Midbrain (tissue), 1 donor: ENCODE results near the gene BLOC1S1.

ENCODE experiments used
- DNase-seq: peaks from one replicate; lab custom pipeline; 2025; lab: John Stamatoyannopoulos, UW

BLOC1S1 gene

DNA sequence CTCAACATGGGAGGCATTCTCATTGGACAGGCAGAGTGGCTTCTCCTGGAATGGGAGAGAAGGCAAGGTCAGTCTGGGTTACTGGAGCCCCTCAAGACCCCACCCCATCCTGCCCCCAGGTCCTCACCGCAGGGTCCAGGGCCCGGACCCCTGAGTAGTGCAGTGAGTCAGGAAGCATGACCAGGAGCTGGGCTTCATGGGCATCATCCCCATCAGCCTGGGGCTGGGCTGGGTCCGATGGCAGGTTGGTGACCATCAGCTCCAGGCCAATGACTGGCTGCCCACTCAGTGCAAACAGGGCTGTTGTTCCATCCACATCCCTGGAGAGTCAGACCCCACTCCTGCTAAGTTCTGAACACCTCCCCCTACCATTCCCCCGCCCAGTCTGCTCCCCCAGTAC is 21.2 kb upstream of the BLOC1S1 start:
- DNase-seq: no peak

DNA sequence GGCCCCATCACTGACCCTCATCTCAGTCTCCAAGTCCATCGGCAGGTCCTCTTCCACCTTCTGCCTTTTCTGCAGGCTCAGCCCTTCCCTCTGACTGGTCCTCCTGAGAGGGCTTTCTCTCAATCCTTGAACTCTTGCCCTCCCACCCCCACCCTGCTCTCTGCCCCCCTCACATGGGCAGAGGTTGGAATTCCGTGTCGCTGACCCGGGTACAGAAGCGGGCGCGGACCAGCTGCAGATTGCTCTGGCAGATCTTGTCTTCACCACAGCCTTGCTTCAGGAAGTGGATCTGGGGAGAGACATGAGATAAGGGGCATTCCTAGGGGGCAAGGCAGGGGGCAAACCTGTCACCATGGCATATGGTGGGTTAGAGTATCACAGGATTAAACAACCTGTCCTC is 20.5 kb upstream of the BLOC1S1 start:
- no peak for DNase-seq

DNA sequence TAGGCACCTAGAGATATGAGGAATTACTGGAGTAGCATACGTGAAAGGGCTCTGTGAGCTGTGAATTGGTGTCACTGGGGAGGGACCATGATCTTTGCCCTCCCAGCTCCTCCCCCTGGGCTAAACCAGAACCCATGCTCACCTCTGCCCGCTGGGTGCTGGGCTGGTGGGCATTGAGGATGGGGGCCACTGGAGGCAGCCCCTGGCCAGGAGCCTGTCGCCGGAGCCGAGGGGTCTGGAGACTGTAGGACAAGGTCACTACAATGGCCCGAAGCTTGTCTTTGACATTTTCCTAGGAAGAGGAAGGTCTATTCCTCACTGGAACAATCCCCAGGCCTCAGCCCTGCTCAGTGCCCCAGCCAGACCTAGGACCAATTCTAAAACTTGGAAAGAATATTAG is 19.7 kb upstream of the BLOC1S1 start:
- no peak for DNase-seq

DNA sequence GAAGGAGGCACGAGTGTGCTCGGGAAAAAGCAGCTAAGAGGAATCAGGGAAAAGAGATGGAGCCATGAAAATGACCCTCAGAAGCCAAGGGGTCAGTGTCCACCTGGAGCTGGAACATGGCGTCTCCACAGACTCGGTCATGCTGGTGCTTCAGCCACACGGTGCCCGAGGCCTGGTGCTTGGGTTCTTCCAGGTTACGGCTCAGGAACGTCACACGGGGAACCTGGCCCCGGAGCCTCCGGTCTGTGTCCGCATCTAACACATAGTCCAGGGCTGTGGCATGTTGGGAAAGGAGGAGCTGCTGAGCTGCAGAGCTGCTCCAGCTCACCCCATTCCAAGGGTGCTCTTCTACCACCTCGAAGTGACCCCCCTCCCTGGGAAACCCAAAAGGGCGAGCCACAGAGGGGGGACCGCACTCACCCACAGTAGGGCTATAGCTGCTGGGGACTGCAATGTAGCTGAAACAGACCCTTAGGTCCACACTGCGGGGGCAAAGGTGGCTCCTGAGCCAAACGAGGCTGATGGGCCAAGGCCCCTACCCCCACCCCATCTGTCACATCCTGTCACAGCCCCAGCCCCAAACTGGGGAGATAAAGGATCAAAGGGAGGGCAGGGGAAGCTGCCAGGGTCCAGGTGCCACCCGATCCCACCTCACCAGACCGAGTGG is 18.9 kb upstream of the BLOC1S1 start:
- no peak for DNase-seq

DNA sequence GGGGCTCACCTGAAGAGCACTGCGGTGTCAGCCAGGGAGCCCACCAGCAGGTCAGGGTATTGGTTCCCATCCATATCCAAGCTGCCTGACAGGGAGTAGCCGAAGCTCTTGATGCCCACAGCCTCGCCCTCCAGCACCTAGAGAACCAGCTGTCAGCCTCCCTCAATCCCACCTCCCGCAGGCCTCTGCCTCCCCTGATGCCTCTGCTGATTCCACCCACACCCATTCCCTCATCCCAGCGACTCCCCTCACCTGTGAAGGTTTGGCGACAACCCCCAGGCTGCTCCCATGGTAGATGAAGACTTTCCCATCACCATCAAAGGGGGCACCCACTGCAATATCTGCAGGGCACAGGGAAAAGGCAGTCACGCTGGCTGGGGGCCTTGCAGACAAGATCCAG is 18.2 kb upstream of the BLOC1S1 start:
- DNase-seq: no peak

DNA sequence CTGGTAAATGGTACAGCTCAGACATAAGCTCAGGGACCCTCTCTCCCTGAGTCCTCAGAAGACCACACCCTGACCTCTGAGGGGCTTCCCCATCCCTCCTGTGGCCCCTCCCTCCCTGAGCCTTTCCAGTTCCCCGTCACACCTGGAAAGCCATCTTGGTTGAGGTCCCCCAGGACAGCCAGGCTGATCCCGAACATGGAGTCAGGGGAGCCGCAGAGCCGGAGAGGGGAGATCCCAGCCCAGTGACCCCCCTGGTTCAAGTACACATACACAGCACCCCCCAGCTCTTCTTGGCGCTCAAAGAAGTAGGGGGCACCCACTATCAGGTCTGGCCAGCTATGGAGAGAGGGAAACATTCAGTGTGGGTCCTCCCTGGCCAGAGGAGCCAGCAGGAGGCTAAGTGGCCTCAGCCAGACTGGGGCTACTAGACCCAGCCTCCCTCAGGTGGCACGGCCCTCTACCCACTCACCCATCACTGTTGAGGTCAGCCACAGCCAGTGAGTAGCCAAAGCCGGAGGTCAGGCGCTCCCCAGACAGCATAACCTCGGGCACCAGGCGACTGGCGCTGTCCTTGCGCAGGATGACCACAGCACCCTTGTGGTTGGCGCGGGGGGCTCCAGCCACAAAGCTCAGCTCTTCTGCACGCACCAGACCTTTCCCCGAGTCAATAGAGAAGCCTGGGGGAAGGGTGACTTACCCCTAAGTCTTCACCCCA is 17.4 kb upstream of the BLOC1S1 start:
- DNase-seq: no peak

DNA sequence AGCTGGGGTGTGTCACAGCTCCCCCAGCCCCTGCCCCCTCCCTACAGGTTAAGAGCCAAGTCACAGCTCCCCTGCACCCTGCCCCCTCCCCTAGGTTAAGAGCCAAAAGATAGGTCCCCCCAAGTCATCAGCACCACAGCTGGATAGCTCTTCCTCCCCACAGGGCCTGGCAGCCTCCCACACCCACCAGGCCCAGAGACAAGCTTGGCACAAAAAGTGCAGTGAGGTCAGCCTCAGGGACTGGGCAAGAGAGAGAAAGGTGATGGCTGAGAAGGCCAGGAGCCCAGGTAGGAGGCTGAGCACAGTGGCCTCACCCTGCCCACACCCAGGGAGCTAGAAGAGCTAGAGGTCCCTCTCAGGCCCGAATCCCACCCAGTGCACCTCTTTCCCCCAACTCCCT is 16.9 kb upstream of the BLOC1S1 start:
- no peak for DNase-seq

DNA sequence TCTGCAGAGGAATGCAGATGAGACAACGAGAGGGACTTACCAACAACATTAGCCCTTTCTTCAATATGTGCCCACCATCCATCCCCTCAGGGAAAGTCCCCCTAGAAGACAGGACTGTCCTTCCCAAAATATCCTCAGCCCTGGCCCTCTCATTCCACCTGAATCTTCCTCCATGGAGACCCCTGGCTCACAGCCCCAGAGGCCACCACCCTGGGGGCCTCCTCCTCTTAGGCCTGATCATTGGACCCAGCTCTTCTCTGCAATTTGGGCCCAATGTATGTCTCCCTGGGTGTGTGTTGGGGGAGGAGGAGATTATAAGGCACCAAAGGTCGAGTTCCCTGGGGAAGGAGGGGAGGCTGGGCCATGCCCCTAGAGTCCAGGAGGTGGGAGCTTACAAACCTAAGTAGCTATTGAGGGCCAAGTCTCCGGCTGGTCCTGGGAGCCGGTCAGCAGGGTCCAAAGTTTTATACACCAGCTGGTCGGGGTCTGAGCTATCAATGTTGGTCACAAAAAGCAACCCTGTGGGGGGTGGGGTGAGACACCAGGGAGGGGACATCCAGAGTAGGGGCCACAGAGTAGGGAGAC is 16.3 kb upstream of the BLOC1S1 start:
- no peak for DNase-seq

DNA sequence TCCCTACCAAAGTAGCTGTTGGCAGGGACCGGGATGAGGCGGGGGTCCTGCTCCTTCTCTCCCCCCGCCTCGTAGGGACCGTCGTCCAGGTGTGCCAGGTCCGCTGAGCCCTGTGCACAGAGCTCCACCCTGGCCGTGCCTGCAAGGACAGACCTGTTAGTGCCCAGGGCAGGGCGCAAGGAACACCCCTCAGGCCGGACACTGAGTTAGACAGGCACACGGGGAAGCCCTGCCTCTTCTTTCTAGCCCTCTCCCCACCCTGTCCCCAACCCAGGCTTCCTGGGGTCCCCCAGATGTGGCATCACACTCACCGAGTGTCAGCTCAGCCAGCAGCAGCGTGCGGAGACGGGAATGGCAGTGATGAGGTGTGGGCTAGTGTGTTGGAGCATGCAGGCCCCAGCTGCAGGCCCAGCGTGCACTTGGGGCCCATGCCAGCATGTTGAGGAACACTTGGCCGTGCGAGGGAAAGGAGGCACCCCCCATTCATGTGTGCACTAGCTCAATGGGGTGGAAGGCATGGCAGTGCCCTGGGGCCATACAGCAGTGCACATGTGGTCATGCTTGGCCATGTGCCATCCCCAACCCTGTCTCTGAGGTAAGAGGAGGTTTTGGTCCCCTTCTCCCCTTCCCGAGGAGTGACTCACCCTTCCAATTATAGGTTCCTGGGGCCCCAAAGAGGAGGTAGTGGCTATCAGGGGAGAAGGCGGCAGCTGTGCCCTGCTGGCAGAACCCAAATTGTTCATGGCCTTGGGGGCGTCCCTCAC is 15.4 kb upstream of the BLOC1S1 start:
- DNase-seq: no peak

DNA sequence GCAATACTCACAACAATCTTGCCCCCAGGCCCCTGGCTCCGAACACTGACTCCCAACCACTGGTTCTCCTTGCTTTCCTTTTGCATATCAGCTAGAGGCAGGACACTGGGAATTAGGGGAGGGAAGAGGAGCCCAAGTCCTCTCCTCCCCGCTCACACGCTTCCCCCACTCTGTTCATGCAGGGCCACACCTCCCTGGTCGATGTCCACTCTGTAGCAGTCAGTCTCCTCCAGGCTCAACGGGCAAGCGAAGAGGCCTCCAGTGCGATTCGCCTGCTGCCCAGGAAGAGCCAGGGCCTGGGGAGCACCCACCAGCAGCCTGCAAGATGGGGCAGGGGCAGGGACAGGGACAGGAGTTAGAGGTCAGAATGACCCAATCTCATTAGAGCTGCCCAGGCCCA is 13.0 kb upstream of the BLOC1S1 start:
- no peak for DNase-seq

DNA sequence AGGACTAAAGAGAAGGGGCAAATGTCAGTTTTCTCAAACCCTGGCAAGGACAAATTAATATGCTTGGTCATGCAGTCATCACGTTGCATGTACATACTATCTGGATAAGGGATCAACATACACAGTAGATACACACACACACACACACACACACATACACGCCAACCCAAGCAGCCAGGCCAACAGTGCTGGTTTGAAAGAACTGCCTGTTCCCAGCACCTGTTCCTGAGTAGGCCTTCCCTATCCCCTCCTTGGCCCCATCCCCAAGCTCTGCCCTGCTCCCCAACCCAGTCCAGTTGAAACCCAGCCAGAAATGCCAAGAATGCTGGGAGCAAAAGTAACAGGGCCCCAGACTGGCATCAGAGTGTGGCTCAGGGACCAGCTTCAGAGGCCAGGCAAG is 12.6 kb upstream of the BLOC1S1 start:
- peak; percentile 40 for DNase-seq

DNA sequence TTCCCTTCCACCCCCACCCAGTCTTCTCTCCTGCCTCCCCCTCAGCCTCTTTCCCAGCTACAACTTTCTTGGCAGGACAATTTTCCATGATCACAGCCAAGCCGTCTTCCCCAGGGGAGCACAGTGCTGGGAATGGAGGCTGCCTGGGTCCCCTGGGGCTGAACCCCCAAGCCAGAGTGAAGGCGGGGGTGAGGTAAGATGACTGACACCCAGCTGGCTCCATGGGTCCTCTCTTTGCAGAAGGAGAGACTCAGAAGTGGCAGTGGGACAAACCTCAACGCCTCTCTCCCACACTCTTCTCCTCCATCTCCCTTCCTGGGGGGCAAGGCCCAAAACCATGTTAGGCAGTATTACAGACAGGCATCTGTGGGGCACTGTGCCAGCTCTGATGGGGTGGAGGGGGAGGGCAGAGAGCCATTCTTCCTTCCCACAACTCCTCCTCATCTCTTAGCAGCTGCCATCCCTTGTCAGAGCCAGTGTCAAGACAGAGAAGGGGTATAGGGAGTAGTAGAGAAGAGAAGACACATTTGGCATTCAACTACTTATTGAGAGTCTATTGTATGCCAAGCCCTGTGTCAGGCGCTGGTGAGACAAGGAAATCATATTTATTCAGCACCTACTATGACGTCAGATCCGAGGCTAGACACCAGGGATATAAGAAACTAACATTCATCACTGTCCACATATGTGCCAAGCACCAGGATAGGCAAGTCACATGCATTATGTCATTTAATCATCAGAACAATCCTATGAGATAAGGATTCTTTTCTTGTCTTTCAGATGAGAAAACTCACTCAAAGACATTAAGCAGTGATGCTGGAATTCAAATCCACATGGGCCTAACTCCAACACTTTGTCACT is 11.7 kb upstream of the BLOC1S1 start:
- DNase-seq: peak; percentile 30

DNA sequence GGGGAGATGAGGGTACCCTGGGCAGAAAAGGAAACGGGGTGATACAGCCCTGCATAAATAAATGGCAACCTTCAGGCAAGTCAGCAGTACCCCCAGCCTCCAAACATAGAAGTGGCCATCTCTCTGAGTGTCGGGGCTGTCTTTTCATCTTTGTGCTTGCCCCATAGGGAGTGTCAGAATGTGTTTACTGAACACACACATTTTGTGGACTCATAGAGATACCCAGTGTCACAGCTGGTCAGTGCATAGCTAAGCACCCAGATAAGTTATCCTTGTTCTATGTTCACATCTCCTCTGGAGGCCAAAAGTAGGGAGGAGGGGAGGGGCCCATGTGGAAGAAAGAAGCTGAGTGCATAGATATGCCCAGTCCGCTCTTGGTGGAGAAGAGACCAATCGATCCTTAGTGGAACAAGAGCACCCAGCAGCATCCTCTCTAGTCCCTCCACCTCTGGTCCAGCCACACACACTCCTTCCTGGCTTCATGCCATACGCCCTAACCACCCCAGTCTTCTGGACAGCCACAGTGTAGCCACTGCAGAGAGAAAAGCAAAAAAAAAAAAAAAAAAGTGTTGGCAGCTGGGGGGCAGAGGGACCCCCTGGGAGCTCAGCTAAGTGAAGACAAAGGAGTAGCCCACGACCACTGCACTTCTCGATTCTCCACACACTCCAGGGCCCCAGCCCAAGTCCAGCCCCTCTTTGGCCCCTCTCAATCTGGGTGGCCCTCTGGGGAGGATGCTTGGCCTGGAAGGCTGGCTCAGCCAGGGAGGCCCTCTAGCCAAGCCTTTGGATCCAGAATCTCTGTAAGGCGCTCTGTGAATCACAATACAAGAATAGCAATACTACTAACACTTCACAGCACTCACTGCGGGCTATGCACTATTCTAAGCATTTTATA is 10.8 kb upstream of the BLOC1S1 start:
- DNase-seq: no peak

DNA sequence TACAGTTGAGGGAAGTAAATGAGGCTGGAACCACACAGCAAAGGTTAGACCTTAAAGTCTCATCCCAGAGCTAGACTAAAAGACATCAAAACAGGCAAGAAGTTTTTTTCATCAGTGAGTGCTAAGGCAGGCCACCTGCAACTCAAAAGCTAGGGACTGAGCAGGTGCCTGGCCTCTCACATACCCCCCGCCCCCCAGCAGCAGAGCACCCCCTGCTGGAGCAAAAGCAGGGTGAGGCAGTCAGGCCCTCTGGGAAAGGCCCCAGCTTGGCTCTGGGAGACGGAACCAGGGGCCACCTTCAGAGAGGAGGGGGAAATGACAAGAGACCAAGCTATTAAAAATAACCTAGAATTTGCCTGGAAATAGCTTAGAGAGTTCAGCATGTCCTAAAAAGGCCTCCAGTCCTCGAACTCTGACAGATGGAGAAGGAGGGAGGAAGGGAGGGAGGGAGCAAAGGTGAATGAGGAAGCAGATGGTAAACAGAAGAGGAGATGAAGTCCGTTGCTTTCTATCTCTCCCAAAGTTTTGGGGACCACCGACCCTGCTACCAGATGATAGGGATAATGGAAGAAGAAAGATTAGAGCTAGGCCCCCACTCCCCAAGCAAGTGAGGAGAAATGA is 10.0 kb upstream of the BLOC1S1 start:
- DNase-seq: no peak

DNA sequence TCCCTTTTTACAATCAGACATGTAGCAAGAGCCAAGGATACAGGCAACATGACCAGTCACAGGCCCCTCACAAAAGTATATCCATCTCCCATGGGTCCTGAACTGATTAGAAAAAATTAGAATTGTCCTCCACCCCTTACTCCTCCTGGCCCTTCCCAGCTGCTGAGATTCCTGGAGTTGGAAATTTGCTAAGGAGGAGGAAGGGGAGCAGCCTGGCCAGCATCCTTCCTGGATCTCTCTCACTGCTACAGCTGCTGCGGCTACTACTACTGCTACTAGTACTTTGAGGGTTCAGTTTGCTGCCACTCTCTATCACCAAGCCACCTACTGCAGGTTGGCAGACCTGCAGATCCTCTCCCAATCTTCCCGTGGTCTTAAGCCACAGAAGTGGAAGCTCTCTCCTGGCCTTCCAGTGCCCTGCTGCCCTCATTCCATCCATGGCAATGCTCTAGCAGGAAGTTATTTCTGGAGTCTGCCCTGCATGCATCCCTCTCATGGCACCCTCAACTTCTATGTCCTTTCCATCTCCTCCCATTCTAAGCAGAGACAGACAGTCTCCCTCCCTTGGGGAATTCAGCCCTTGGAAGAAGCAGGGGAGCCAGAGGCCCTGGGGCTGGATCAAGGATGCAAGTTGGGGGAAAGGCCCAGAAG is 9.2 kb upstream of the BLOC1S1 start:
- DNase-seq: no peak

DNA sequence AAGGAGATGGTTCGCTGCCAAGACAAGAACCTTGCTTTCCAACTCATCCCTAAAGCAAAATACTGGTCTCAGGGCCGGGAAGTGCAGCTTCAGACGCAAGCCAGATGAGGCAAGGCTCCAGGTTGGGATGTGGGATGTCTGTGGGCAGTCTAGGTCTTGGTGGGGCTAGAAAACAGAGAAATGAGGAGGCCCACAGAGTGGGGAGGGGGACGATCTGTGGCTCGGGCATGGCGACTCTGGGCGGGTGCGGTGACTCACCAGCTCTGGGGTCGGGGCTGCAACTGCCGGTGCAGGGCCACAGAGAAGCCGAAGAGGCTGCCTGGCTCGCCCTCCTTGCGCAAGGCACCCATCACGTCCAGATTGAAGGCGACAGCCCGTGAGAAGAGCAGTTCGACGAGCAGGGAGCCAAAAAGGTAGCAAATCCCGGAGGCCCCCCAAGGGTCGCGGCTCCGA is 8.6 kb upstream of the BLOC1S1 start:
- DNase-seq: no peak

DNA sequence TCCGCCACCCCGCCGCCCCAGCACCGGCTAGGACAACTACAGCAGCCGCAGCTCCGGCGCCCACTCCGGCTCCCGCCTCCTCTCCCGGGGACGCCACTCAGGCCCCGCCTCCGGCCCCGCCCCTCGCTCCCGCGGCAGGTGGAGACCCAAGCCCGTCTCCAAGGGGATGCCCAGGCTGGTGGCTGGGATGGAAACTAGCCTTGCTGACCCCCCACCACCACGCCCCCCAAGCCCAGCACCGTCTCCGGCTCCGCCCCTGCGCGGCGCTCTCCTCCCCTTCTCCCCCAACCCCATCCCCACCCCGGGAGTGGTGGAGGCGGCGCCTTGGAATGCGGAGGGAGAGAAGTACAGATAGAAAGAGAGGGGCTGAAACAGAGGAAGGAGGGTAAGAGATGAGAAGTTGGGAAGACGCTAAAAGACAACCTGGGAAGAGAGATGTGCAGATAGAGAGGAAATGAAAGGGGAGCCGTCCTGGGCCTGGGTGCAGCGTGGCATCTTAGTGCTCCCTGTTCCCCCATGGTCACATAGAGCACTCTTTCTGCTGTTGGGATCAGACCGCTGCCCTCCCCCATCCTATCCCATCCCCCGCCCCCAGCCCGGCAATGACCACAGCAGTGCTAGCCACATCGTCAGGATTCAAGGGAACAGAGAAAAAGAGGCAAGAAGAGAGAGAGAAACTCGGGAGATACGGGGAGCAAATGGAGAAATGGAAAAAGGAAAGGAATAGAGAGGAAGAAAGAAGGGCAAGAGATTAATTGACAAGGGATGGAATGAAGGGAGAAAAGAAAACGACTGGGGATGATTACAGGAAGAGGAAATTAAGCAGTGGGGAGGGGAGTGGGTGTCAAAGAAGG is 7.8 kb upstream of the BLOC1S1 start, which contains the start of gene ITGA7:
Gene ITGA7 (minus strand): TSS at position 64 of the 854 bp plus-strand sequence. CDS start 222 bp downstream, outside the sequence.
- peak; percentile 45 for DNase-seq

DNA sequence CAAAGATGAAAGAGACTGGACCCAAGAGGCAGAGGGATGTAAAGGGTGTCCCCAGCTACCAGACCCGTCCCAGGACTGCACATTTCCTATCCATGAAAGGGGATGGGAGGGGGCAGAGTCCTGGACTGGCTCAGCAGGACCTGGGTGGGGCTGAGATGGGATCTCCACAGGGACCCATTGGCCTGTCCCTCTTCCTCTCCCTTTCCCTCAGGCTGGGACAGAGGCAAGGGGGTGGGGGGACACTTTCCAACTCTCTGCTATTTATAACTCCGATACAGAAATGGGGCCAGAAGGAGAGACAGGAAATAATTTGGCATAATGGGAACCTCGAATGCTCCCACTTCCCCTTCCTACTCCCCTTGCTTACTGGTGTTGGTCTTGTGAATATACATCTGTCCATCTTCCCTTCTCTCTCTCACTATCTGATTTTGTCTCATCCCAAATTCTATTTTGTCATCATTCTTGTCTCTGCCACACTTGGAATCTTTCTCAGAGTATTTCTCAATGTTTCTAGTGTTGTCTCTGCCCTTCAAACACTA is 7.1 kb upstream of the BLOC1S1 start:
- DNase-seq: no peak
